Stimulated activated CD8-positive, alpha-beta memory T cell treated with anti-CD3 and anti-CD28 coated beads, Interleukin-4, amount 100 ng/mL, for 24 hours (primary cell): Measurements from ENCODE around the gene CRACDL.
"Not testable (repeated sequence)": the region's sequence is repeated elsewhere in the genome, so short reads cannot be mapped to it uniquely, and the experiment has no call there.

Experiments
- DNase-seq: peaks from one replicate; pipeline ENCODE4 v3.0.0-alpha.2; 2020; ENCODE audit warnings: low read depth

Gene CRACDL

GRCh38 chr2:98883780-98884211 lies 52.2 kb downstream of the CRACDL start:
- no peak for DNase-seq

- no peak for DNase-seq
Observed at GRCh38 chr2:98882971-98883779, 52.9 kb downstream of the CRACDL start.

DNA sequence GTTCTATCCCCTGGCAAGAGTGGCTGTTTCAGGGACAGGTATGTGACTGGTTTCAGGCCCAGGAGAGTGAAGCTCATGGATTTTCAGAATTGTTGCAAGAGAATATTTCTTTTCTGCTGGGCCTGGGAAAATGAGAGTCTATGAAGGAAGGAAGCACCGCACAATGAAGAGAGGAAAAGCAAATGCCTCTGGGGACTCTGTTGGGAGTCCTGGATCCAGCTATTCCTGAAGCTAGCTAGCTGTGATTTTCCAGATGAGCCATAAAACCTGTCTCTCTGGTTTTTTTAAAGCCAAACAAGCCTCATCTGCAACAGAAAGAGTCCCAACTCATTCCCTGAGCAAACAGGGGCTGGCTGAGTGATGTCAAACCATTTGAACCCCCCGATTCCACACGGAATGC lies 53.7 kb downstream of the CRACDL start:
- DNase-seq: no peak

- no peak for DNase-seq
Observed at GRCh38 chr2:98881153-98881650, 54.8 kb downstream of the CRACDL start.

- DNase-seq: no peak
Observed at GRCh38 chr2:98880266-98881152, 55.5 kb downstream of the CRACDL start.

DNA sequence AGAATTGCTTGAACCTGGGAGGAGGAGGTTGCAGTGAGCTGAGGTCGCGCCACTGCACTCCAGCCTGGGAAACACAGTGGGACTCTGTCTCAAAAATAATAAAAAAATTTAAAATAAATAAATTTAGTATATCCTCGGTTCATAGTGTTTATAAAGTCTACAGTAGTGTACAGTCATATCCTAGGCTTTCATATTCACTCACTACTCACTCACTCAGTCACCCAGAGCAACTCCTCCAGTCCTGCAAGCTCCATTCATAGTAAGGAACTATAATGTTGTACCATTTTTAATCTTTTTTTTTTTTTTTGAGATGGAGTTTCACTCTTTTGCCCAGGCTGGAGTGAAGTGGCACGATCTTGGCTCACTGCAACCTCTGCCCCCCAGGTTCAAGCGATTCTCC lies 58.4 kb downstream of the CRACDL start:
- DNase-seq: not testable (repeated sequence)

DNA sequence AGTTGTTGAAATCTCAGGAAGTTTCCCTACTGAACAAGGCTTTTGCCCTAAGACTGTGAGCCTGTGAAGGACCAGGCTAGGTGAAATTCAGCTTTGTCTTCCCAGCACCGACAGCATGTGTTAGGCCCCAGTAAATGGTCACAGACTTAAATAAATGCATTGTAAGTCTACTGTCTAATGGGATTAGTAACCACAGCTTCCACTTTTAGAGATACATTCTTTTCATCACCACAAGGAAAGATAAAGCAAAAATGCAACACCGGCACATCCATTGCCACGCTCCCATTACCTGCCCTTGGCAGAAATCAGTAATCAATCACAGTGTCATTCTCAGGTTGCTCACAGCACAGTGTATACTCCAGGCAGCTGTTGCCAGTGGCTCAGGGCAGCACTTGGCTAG lies 59.3 kb downstream of the CRACDL start:
- no peak for DNase-seq

GRCh38 chr2:98875746-98876145 lies 60.3 kb downstream of the CRACDL start:
- DNase-seq: no peak

GRCh38 chr2:98875081-98875728 lies 60.8 kb downstream of the CRACDL start:
- DNase-seq: no peak

DNA sequence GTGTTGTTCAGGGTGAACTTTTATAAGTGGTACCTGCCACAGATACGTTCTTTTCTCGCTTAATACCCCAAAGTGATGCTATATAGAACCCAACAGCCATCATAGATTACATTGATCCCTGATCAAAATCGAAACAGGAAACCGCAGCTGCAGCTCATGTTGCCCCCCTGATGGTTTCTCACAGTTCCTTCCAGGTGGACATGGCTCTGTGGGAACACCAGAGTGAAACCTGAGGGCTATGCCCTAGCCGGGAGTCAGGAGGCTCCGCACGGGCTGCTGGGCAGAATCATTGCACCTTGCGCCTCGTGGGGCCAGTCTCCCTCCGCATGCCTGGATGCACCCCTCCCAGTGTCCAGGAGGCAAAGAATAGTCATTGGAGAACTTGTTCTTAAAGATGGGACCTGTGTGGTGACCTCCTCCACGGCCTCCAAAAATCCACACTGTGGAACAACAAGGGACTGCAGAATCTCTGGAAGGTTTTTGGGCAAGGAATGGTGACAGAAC lies 61.8 kb downstream of the CRACDL start:
- no peak for DNase-seq

DNA sequence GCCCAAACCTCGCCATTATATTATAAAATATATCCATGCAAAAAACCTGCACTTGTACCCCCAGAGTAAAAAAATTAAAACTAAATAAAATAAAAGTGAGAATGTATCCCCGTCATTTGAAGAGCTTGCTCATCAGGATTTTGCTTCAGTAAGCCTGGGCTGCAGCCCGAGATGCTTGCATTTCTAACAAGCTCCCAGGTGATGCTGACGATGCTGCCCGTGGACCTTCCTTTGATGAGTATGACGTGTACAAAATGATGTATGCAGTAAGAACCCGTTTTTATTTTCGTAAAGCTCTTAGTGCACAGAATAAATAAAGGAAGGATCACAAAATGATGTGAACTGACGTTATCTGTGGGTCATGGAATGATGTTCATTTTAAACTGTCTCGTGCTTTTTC lies 63.5 kb downstream of the CRACDL start:
- DNase-seq: no peak

GRCh38 chr2:98871506-98871905 lies 64.5 kb downstream of the CRACDL start:
- no peak for DNase-seq

DNA sequence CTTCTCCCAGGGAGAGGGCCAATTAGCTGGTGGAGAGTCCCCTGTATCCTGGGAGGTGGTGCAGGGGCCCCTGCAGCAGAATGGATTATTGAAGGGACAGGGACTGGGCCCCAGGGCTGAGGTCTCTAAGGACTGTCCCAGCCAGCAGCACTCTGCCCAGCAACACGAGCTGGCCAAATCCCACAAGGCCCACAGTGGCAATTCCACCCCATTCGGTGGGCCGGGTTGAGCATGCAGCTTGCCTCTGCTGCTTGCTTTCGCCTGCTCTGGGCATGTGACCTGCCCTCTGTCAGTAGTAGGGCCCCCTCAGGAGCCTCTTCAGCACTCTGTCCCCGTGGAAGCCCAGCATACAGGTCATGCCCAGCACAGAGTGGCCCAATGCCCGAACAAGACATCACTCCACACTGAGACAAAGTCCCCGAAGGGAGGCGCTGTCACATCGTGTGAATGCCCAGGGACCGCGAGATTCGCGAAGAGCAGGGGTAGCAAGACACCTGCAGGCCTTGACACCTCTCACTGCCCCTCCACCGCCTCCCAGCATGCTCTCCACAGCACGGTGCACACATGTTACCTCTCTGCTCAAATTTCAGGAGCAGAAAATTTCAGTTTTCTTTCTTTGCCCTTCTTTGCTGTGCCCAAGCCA lies 65.4 kb downstream of the CRACDL start:
- no peak for DNase-seq

- no peak for DNase-seq
Observed at GRCh38 chr2:98869870-98870269, 66.2 kb downstream of the CRACDL start.

DNA sequence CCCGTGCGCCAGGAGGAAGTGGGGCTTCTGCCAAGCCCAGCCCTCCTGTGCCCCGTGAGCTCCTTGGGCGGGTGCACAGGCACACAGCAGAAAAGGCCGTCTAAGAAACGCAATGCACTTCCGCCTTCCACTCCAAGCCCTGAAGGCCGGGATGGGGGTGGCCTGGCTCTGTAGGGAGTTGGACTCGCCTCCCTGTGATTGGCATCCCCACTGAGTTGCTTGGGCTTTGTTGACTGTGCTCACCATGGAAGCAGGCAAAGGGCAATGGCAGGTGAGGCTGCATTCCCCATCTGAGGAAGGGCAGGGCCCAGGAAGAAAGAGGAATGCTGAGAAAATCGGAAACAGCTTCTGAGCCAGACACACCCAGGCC lies 66.8 kb downstream of the CRACDL start:
- DNase-seq: no peak

- no peak for DNase-seq
Observed at GRCh38 chr2:98868548-98869271, 67.3 kb downstream of the CRACDL start.

DNA sequence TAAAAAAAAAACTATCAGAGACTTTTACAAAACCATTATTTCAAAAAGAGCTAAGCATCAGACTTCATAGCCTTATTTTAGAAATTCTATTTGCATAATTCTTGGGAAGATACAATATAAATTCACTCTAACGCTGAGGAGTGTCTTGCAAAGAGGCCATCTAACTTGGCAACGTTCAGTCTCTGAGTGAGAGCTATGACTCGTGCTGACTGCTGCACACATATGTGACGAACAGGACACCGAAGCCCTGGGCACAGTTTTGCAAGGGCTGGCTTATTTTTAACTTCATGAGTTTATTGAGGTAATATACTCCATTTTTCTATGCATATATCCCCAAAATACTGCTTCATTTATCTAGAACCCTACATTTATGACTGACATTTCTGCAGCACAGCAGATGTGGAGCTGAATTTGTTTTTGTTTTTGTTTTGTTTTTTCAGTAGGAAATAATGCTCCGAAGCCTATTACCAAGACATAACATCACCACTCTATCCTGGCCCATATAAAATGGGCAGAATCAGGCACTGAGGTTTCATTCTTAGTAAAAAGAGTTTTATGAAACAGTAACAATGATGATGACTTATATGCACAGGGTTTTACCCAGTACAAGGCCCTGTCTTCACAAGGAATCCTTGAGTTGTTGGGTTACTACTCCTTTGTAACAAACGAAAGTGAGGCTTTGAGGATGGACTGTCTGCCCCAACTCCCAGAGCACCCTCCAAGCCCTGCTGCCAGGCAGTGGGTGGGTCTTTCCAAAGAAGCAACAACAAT lies 68.3 kb downstream of the CRACDL start:
- no peak for DNase-seq

DNA sequence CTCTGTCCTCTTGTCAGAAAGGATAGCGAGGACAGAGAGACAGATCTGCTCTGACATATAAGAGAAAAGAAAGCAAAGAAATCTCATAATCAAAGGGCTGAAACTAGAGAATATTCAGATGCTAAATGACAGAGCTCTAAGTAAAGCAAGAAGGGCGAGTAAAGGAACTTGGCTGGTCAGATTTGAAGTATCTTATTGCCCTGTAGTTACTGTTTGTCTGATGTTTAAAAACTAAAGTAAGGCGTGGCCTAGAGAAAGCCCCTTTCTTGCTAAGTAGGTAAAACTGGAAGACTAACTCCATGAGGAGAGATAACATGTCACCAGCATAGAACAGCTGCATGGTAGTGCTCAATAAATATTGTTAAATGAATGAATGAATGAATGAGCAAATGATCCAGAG lies 70.0 kb downstream of the CRACDL start:
- no peak for DNase-seq

DNA sequence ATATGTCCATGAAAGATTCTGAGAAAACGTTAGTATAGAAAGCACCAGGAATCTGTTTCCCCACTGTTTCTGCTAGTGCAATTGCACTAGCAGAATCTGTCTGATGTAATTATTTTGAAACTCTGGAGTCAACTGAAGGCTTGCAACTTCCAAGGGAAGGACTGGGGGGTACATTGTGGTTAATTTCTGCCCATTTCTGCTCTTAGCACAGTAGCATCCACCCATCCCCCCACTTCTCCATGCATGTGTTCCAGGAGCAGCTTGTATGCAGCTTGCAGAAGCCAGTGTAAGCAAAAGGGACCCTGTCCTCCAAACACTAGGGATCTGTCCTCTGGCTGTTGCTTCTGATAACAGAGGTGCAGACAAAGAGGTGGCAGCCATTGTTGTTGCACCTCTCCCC lies 74.4 kb downstream of the CRACDL start:
- DNase-seq: no peak

- no peak for DNase-seq
Observed at GRCh38 chr2:98859323-98859722, 76.7 kb downstream of the CRACDL start.
